Activated CD8-positive, alpha-beta T cell treated with anti-CD3 and anti-CD28 coated beads for 36 hours (primary cell): Measurements from ENCODE around the gene PLK3. TPM values are rescaled to one million over a fixed set of nuclear protein-coding genes. Genes with fewer than 3 reads are reported as not detected.

Experiments used
- ATAC-seq: fragments of 200-7000 bp; cut with Tn5 transposase; one replicate; pipeline ENCODE4 v1.10.0; 2021; ENCODE audit warnings: mild to moderate bottlenecking, moderate library complexity
- CTCF ChIA-PET: fragments of 350-600 bp; sonication (Branson Sonifier 250); formaldehyde crosslinking; loops from one replicate; lab custom pipeline; 2021; ENCODE audit warnings: antibody characterized with exemption; lab: Charles Lee
- POLR2A ChIA-PET: fragments of 350-600 bp; sonication (Branson Sonifier 250); formaldehyde crosslinking; loops from one replicate; lab custom pipeline; 2021; ENCODE audit warnings: antibody characterized with exemption; lab: Charles Lee
- DNase-seq: peaks from one replicate; pipeline ENCODE4 v3.0.0-alpha.2; 2020
- H3K27ac Mint-ChIP-seq: one replicate; pipeline ENCODE4 v1.8.0; 2021; ENCODE audit warnings: mild to moderate bottlenecking, mixed read lengths
- H3K27me3 Mint-ChIP-seq: one replicate; pipeline ENCODE4 v1.8.0; 2021; ENCODE audit warnings: mixed read lengths
- H3K36me3 Mint-ChIP-seq: one replicate; pipeline ENCODE4 v1.8.0; 2021; ENCODE audit warnings: low read depth, mixed read lengths
- H3K4me1 Mint-ChIP-seq: one replicate; pipeline ENCODE4 v1.8.0; 2021; ENCODE audit warnings: low read depth, mixed read lengths
- H3K4me3 Mint-ChIP-seq: one replicate; pipeline ENCODE4 v1.8.0; 2021; ENCODE audit warnings: mild to moderate bottlenecking, moderate library complexity, mixed read lengths
- H3K9me3 Mint-ChIP-seq: one replicate; pipeline ENCODE4 v1.8.0; 2021; ENCODE audit warnings: mixed read lengths
- intact Hi-C: fragments of 100-400 bp; cut with micrococcal nuclease; formaldehyde crosslinking; loops from one replicate; pipeline ENCODE4 v1.10.0; 2022
- total RNA-seq, 2 experiments: library from RNA; stranded (reverse); gene quantifications; one replicate each; pipeline ENCODE4 v1.2.3, GENCODE V29; 2021
- TF ChIP-seq, protein P1 (sequence below): fragments of 200-600 bp; IDR thresholded peaks from one replicate; pipeline ENCODE4 v1.8.0; 2022; ENCODE audit warnings: antibody characterized with exemption, mild to moderate bottlenecking

Gene PLK3
- total RNA-seq, 2 experiments from 2014 or later: 36.4 to 36.6 TPM

DNA sequence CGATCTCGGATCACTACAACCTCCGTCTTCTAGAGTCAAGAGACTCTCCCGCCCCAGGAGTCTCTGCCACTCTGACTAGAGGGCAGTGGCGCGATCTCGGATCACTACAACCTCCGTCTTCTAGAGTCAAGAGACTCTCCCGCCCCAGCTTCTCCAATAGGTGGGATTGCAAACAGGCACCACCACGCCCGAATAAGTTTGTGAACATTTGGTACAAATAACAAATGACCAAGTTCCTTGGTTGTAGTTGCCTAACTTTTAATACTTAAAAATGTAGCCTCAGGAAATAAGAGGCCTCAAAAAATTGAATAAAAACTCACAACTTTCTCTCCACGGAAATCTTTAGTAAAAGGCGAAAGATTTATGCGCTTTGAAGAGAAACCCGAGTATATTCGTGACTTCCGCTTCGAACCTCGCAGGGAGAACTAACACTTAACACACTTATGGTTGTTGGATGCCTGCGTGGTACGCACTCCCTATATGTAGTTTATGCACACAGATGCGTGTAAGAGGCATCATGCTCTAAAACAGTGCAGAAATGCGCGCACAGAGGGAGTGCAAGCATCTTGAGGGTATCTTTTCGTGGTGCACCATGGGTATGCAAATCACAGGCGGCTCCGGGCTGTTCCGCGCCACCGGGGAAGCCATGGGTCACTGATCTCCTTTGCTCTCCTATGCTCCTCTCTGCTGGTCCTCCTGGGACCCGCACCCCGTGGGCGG lies 19.6 kb downstream of the PLK3 start:
- H3K27me3 Mint-ChIP-seq: no peaks in the 10 kb centered on the region
- peaks cover 33% of the 10 kb centered on the region for H3K4me1 Mint-ChIP-seq
- H3K27ac Mint-ChIP-seq: peak overlapping the region; percentile 99
- peak overlapping the region; percentile 79 for H3K4me3 Mint-ChIP-seq
- DNase-seq (peak; percentile 93), ATAC-seq (peak; percentile 91)
- TF ChIP-seq, protein P1, sequence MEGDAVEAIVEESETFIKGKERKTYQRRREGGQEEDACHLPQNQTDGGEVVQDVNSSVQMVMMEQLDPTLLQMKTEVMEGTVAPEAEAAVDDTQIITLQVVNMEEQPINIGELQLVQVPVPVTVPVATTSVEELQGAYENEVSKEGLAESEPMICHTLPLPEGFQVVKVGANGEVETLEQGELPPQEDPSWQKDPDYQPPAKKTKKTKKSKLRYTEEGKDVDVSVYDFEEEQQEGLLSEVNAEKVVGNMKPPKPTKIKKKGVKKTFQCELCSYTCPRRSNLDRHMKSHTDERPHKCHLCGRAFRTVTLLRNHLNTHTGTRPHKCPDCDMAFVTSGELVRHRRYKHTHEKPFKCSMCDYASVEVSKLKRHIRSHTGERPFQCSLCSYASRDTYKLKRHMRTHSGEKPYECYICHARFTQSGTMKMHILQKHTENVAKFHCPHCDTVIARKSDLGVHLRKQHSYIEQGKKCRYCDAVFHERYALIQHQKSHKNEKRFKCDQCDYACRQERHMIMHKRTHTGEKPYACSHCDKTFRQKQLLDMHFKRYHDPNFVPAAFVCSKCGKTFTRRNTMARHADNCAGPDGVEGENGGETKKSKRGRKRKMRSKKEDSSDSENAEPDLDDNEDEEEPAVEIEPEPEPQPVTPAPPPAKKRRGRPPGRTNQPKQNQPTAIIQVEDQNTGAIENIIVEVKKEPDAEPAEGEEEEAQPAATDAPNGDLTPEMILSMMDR: no peak
- H3K36me3 Mint-ChIP-seq: peaks cover 11% of the 10 kb centered on the region
- POLR2A ChIA-PET: interaction anchor here (0.6 to 12.2 kb wide), 44 partner anchors 11 to 639 kb away, joined by 3 to 466 read pairs (median 3); partner anchors contain the start of genes BEST4, BTBD19, DYNLT4 and EIF2B3
- intact Hi-C loops: loop anchor here (1.0 to 5.0 kb wide), 2 partner anchors 37 to 98 kb away; no protein-coding TSS in a partner anchor
- no peaks in the 10 kb centered on the region for H3K9me3 Mint-ChIP-seq
- CTCF ChIA-PET: interaction anchor here (1.0 to 6.1 kb wide), 12 partner anchors 10 to 192 kb away, joined by 3 to 45 read pairs (median 6); partner anchors contain the start of genes PLK3, RNU5D-1, RPS8 and UROD

DNA sequence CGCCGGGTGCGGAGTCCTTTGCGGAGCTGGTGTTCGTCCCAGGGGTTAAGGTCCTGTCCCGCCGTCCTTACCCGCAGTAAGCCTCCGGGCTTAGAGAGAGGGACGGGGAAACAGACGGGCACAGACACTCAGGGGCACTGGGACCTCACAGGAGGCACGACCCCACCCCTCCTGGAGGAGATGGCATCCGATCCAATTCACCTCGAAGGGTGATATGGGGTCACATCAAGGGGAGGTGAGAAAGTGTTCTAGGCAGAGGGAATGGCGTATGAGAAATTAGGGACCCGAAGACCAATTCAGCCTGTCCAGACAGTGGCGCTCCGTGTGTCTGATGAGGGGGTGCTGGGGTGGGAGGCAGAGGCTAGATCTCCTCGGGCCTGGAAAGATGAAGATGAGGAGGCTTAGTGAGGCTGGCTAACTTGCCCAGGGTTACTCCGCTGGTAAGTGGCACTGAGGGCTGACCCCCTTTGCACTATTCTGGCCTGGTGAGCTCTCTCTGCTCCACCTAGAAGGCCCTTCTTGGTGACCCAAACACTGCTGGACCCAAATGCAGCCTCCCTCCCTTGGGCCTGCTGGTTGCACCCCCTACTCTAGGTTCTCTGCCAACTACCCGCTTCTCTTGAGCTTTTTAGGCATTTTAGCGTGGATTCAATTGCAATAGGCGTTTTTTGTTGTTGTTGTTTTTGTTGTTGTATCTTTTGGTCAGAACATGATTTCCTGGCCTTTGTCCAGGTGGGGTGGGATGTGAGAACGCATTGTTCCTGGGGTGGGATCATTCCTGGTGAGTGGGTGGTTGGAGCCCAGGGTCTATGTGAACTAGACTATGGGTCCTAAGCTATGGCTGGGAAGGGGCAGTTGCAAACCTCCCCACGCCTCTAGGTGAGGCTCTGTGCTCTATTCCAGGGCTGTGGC lies 20.4 kb downstream of the PLK3 start:
- POLR2A ChIA-PET: interaction anchor here (0.6 to 12.2 kb wide), 21 partner anchors 10 to 620 kb away, joined by 3 to 466 read pairs (median 4); partner anchors contain the start of genes BEST4, BTBD19, DYNLT4 and EIF2B3
- peaks cover 3% of the 10 kb centered on the region for H3K36me3 Mint-ChIP-seq
- peak overlapping the region; percentile 99 for H3K27ac Mint-ChIP-seq
- peaks cover 27% of the 10 kb centered on the region for H3K4me1 Mint-ChIP-seq
- CTCF ChIA-PET: interaction anchor here (0.9 to 6.1 kb wide), 7 partner anchors 16 to 194 kb away, joined by 3 to 45 read pairs (median 5); partner anchors contain the start of genes PLK3, RNU5D-1 and UROD
- no peaks in the 10 kb centered on the region for H3K27me3 Mint-ChIP-seq
- H3K4me3 Mint-ChIP-seq: peak overlapping the region; percentile 79
- intact Hi-C loops: no loop called here
- TF ChIP-seq, protein P1: no peak
- no peak for ATAC-seq
- H3K9me3 Mint-ChIP-seq: no peaks in the 10 kb centered on the region
- DNase-seq: no peak

DNA sequence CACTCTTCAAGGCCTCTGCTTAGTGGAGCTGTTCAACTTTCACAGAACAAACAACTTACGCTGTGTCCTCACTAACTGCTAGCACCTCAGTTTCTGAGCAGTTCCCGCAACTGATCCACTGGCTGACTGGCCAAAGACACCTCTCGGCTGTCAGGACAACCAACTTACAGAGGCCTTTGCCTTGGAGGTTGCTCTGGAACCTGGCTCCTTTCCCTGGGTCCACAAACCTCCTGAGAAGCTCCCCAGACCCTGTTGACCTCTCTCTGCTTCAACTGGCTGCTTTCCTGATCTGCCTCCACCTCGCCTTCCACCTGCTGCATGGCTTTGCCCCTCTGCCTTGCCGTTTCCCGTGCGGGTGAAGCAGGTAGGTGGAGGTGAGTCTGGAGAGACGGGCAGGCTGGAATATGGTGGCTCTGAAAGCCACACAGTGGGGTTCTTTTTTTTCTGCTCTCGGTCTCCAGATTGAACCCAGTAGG lies 21.1 kb downstream of the PLK3 start:
- no peaks in the 10 kb centered on the region for H3K9me3 Mint-ChIP-seq
- H3K36me3 Mint-ChIP-seq: no peaks in the 10 kb centered on the region
- no peaks in the 10 kb centered on the region for H3K27me3 Mint-ChIP-seq
- TF ChIP-seq, protein P1: no peak
- peaks cover 27% of the 10 kb centered on the region for H3K4me1 Mint-ChIP-seq
- POLR2A ChIA-PET: interaction anchor here (0.6 to 12.2 kb wide), 15 partner anchors 10 to 190 kb away, joined by 3 to 466 read pairs (median 10); partner anchors contain the start of genes BEST4, BTBD19, DYNLT4 and EIF2B3
- CTCF ChIA-PET: interaction anchor here (0.8 to 6.1 kb wide), 9 partner anchors 14 to 193 kb away, joined by 3 to 45 read pairs (median 5); partner anchors contain the start of genes PLK3, RNU5D-1 and UROD
- intact Hi-C loops: no loop called here
- DNase-seq (no peak), ATAC-seq (no peak)
- peak overlapping the region; percentile 79 for H3K4me3 Mint-ChIP-seq
- no peak overlapping the region for H3K27ac Mint-ChIP-seq

DNA sequence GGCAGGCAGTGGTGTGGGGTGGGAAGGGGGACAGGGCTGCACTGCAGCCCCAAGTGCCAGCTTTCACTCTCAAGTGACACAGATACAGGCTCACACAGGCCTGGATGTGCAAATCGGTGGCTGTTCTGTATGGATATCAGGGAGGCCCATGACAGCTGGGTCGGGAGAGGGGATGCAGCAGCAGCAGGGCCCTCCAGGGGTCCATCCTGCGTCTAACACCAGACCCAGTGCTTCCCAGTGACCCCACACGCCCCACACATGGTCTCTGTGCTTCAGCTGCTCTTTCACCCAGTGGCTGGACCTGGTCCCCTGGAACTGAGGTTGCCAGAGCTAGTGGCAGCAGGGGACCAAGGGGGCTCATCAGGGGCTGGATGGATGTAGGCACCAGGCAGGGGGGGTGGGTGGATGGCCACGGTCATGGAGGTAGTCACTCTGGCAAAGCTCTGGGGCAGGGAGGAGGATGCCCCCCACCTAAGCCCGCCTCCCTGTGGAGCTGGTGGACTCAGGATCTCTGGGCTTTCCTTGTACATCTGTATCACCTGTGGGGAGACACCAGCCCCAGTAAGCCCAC lies 22.0 kb downstream of the PLK3 start:
- H3K27me3 Mint-ChIP-seq: no peaks in the 10 kb centered on the region
- DNase-seq (no peak), ATAC-seq (no peak)
- H3K9me3 Mint-ChIP-seq: no peaks in the 10 kb centered on the region
- POLR2A ChIA-PET: interaction anchor here (5.4 to 12.2 kb wide), 5 partner anchors 14 to 189 kb away, joined by 37 to 466 read pairs (median 130); partner anchors contain the start of genes BTBD19, DYNLT4, HECTD3 and PLK3
- H3K4me1 Mint-ChIP-seq: peaks cover 27% of the 10 kb centered on the region
- intact Hi-C loops: no loop called here
- H3K27ac Mint-ChIP-seq: no peak overlapping the region
- H3K4me3 Mint-ChIP-seq: no peak overlapping the region
- H3K36me3 Mint-ChIP-seq: no peaks in the 10 kb centered on the region
- CTCF ChIA-PET: interaction anchor here (0.6 to 6.1 kb wide), 8 partner anchors 10 to 100 kb away, joined by 3 to 45 read pairs (median 5); partner anchors contain the start of genes PLK3 and RNU5D-1
- TF ChIP-seq, protein P1: no peak
